GM06990 (cell line): ENCODE data around the gene CACNA1C.

Experiments used
- DNase-seq: peaks from one replicate; pipeline ENCODE4 v3.0.0-alpha.2; 2011; ENCODE audit not compliant: insufficient read length; ENCODE audit errors: extremely low read depth
- H3K27me3 ChIP-seq: replicated peaks from 2 replicates; pipeline ENCODE4 v1.6.0; 2011; ENCODE audit warnings: low read length; ENCODE audit not compliant: control insufficient read depth, insufficient read depth
- H3K36me3 ChIP-seq: 2 replicates; pipeline ENCODE4 v1.5.1; 2011; ENCODE audit warnings: low read length; ENCODE audit not compliant: control insufficient read depth, insufficient read depth
- H3K4me3 ChIP-seq: replicated peaks from 2 replicates; pipeline ENCODE4 v1.5.1; 2011; ENCODE audit warnings: low read depth, mild to moderate bottlenecking, control low read depth, low read length
- TF ChIP-seq, protein P1 (sequence below): IDR thresholded peaks from 2 replicates; pipeline ENCODE4 v1.5.1; 2011; ENCODE audit warnings: low read length, control low read depth, mild to moderate bottlenecking, inconsistent platforms; ENCODE audit not compliant: insufficient read depth, poor library complexity, severe bottlenecking

CACNA1C gene

GRCh38 chr12:2049604-2050540 lies 2.9 kb upstream of the CACNA1C start:
- TF ChIP-seq, protein P1, sequence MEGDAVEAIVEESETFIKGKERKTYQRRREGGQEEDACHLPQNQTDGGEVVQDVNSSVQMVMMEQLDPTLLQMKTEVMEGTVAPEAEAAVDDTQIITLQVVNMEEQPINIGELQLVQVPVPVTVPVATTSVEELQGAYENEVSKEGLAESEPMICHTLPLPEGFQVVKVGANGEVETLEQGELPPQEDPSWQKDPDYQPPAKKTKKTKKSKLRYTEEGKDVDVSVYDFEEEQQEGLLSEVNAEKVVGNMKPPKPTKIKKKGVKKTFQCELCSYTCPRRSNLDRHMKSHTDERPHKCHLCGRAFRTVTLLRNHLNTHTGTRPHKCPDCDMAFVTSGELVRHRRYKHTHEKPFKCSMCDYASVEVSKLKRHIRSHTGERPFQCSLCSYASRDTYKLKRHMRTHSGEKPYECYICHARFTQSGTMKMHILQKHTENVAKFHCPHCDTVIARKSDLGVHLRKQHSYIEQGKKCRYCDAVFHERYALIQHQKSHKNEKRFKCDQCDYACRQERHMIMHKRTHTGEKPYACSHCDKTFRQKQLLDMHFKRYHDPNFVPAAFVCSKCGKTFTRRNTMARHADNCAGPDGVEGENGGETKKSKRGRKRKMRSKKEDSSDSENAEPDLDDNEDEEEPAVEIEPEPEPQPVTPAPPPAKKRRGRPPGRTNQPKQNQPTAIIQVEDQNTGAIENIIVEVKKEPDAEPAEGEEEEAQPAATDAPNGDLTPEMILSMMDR: no peak
- no peak for DNase-seq
- Histone ChIP-seq H3K36me3 (no peaks in the 10 kb centered on the region), H3K4me3 (no peak overlapping the region), H3K27me3 (peaks cover 5% of the 10 kb centered on the region)

- Histone ChIP-seq H3K4me3 (no peak overlapping the region), H3K27me3 (peaks cover 5% of the 10 kb centered on the region), H3K36me3 (no peaks in the 10 kb centered on the region)
- DNase-seq: no peak
- TF ChIP-seq, protein P1: no peak
Measured at GRCh38 chr12:2051700-2052621, 826 bp upstream of the CACNA1C start.

GRCh38 chr12:2053691-2054090 lies 904 bp downstream of the CACNA1C start:
- TF ChIP-seq, protein P1: no peak
- Histone ChIP-seq H3K36me3 (no peaks in the 10 kb centered on the region), H3K27me3 (peaks cover 5% of the 10 kb centered on the region), H3K4me3 (no peak overlapping the region)
- no peak for DNase-seq

- peaks cover 5% of the 10 kb centered on the region for H3K27me3 ChIP-seq
- DNase-seq: no peak
- TF ChIP-seq, protein P1: no peak
- no peak overlapping the region for H3K4me3 ChIP-seq
- H3K36me3 ChIP-seq: no peaks in the 10 kb centered on the region
Measured at GRCh38 chr12:2054091-2055018, 1.6 kb downstream of the CACNA1C start.
